Measurements from ENCODE around the gene LAMA4.

DNA sequence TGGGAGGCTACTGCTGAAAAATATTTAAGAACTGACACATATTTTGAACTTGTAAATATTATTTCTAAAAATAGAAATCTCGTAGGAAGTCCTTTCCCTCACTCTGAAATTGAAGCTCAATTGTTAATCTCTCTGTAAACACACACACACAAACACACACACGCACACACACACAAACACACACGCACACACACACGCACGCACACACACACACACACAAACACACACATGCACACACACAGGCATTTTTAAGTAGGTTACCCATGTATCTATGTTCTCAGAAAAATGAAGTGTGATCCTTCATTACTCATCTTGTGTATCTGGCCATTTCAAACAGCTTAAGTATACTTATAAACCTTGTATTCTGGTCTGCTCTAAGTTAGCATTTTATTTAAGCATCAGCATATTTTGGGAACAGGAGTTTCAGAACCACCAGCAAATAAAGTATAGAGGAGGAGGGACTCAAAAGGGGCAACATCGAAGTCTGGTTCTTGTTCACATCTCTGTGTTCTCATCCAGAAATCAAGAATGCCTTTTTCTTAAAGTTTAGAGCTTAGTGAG lies 188.9 kb downstream of the LAMA4 start:
- TF ChIP-seq NFIC (IDR thresholded peaks at IDR 0.05) (no peak), TEAD4 (IDR thresholded peaks at IDR 0.05) (no peak), EP300 (IDR thresholded peaks at IDR 0.05; ENCODE audit: borderline replicate concordance) (no peak), YY1 (IDR thresholded peaks at IDR 0.05; ENCODE audit: low read depth) (no peak), TCF12 (IDR thresholded peaks at IDR 0.05; ENCODE audit: low read depth) (no peak), CREB1 (IDR thresholded peaks at IDR 0.05; ENCODE audit: low read depth) (no peak), CEBPB (IDR thresholded peaks at IDR 0.05) (no peak), TAF1 (IDR thresholded peaks at IDR 0.05; ENCODE audit: low read depth) (no peak)
- TF ChIP-seq, protein P1, sequence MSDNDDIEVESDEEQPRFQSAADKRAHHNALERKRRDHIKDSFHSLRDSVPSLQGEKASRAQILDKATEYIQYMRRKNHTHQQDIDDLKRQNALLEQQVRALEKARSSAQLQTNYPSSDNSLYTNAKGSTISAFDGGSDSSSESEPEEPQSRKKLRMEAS (IDR thresholded peaks at IDR 0.05) = no peak
- TF ChIP-seq, protein P2, sequence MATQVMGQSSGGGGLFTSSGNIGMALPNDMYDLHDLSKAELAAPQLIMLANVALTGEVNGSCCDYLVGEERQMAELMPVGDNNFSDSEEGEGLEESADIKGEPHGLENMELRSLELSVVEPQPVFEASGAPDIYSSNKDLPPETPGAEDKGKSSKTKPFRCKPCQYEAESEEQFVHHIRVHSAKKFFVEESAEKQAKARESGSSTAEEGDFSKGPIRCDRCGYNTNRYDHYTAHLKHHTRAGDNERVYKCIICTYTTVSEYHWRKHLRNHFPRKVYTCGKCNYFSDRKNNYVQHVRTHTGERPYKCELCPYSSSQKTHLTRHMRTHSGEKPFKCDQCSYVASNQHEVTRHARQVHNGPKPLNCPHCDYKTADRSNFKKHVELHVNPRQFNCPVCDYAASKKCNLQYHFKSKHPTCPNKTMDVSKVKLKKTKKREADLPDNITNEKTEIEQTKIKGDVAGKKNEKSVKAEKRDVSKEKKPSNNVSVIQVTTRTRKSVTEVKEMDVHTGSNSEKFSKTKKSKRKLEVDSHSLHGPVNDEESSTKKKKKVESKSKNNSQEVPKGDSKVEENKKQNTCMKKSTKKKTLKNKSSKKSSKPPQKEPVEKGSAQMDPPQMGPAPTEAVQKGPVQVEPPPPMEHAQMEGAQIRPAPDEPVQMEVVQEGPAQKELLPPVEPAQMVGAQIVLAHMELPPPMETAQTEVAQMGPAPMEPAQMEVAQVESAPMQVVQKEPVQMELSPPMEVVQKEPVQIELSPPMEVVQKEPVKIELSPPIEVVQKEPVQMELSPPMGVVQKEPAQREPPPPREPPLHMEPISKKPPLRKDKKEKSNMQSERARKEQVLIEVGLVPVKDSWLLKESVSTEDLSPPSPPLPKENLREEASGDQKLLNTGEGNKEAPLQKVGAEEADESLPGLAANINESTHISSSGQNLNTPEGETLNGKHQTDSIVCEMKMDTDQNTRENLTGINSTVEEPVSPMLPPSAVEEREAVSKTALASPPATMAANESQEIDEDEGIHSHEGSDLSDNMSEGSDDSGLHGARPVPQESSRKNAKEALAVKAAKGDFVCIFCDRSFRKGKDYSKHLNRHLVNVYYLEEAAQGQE (IDR thresholded peaks at IDR 0.05; ENCODE audit: low read depth) = no peak
- TF ChIP-seq, protein P3, sequence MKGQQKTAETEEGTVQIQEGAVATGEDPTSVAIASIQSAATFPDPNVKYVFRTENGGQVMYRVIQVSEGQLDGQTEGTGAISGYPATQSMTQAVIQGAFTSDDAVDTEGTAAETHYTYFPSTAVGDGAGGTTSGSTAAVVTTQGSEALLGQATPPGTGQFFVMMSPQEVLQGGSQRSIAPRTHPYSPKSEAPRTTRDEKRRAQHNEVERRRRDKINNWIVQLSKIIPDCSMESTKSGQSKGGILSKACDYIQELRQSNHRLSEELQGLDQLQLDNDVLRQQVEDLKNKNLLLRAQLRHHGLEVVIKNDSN (IDR thresholded peaks at IDR 0.05) = no peak
